Stimulated activated CD8-positive, alpha-beta memory T cell treated with anti-CD3 and anti-CD28 coated beads, Interleukin-4, amount 100 ng/mL, for 48 hours (primary cell): Measurements from ENCODE around the gene ATG7.
"Not testable (repeated sequence)": the region's sequence is repeated elsewhere in the genome, so short reads cannot be mapped to it uniquely, and the experiment has no call there.

ENCODE experiments used
- DNase-seq: peaks from one replicate; pipeline ENCODE4 v3.0.0-alpha.2; 2020

ATG7 gene

DNA sequence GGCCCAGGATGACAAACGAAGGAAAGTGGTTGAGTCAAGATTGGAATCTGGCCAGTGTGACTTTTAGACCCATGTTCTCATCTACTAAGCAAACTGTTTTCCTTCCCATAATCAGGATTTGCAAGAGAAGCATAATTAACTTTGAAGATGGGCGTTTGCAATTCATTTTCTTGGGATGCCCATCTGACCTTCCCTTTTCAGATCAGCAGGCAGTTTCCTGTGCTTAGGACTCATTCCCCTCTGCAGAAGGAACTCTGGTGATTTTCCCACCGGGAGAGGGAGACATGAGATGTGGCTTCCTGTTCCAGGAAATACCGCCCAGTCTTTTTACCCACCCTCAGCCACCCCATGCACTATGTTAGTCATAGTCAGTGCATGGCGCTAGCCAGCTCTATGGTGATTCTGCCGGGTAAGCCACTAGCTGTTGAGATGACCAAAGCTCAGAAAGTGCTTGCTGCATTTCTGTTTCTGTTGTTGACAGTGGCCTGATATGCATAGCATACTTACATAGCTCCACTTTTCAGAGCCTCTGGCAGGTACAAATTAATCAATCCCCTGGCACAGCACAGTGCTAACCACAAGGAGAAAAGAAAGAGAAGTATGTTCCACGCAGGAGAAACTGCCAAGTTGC lies 242.1 kb downstream of the ATG7 start:
- DNase-seq, result no peak

DNA sequence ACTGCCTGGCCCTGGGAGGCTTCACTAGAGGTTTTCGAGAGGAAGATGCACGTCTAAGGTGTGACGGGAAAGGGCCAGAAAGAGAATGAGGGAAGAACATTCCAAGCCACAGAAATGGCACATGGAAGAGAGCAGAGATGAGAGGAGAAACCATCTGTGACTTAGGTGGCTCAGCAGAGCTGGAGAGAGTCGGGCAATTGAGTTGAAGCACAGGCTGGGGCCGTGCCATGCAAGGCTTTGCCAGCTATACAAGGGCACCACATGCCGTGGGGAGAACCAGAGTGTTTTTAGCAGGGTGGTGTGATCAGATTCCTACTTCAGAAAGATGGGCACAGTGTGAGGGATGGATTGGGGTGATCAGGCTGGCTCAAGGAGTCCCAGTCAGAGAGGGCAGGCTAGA lies 245.4 kb downstream of the ATG7 start:
- DNase-seq, result no peak

DNA sequence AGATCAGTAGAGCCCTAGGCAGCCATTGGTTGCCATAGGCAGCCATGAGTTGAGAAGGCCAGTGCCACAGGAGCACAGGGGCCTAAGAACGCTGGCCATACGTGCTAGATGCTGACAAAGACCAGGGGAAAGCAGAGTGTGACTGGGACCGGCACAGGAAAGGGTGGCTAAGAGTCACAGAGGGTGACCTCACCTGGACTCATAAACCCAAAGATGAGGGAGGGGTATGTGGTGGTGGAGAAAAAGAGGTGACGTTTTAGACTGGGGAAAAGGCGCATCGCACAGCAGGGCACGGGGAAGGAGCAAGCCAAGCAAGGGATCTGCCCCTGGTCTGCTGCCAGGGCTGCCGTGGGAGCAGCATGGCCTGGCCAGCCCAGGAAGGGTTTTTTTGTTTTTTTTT lies 249.0 kb downstream of the ATG7 start:
- DNase-seq, result no peak

DNA sequence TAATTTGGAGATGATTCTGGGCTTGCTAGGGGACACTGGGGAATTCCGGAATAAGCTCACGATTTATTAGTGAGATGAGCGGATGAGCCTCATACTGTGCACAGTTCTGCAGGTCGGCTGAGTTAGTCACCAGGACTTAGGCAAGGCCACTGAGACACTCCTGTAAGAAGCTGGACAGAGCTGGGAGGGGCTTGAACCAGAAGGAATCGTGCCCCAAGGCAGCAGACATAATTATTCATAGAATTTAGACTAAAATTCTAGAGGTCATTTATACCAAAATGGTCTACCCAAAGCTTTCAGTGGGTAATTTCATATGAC lies 250.2 kb downstream of the ATG7 start:
- DNase-seq, result no peak

DNA sequence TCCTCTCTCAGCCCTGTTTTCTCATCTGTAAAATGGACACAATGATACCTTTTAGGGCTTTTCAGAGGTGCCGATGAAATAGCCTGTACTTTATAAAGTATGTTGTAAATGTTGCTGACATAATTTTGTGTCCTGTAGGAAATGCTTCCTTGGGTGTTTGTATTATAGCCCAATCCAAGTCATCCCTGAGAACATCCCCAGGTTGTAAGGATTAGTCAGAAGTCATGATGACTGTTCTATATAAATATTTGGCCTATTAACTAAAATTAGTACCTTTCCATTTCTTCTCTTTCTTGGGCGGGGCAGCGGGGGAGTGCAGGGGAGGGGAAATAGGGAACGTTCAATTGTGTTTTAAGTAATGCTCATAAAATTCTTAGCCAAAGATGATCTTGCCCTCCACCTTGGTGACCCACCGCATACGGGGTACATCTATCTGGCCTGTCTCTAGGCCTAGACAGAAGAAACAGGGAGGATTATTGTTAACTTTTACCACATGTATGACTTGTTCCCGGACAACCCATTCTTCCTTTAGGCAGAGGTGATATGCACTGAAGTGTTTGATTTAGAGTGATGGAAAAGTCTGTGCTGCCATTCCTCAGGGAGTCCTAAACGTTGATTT lies 250.9 kb downstream of the ATG7 start:
- DNase-seq, result no peak

DNA sequence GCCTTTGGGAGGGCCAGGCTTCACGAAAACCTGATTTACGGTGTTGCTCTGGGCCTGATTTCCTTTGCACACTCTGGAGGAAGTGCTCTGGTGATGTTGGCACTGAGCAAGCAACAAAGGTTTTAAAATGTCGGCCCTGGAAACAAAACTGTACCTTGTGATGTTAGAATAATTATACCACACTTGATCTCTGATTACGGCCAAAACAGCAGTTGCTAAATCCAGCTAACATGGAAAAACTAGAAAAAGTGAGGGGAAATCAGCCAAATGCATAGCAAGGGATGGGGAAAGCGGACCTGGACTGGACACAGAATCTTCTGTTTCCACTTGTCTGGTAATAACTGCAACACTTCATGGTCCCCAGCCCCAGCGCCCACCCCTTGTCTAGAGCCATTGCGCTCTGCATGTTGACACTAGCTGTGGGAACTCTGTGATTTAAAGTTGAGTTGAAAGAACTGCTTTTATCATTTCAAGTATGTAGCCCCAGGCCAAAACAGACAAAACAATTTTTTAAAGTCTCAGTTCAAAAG lies 251.4 kb downstream of the ATG7 start:
- no peak for DNase-seq

DNA sequence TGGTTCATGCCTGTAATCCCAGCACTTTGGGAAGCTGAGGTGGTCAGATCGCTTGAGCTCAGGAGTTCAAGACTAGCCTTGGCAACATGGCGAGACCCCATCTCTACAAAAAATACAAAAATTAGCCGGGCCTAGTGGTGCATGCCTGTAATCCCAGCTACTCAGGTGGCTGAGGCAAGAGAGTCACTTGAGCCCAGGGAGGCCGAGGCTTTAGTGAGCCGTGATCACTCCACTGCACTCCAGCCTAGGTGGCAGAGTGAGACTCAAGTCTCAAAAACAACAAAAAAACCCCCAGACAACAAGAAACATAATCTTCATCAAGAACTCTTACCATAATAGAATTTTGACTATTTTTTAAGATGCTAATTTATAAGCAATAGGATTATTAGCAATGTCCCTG lies 253.9 kb downstream of the ATG7 start:
- not testable (repeated sequence) for DNase-seq

DNA sequence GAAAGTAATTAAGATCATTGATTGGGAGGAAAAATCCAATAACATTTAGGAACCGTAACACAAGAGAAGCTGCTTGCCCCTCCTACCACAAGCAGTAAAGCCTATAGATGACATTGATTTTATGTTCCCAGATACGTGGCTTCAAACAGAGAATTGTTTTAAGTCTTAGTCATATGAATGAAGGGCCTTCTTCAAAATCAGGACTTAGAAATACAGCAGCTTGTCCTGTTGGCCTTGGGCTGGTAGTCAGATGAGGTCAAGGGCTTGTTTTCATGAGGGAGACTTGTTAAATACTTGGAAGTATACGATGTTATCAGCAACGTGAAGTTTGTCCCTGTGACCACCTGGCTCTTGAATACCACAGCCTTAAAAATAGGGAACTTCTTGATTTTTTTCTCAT lies 257.1 kb downstream of the ATG7 start:
- no peak for DNase-seq

DNA sequence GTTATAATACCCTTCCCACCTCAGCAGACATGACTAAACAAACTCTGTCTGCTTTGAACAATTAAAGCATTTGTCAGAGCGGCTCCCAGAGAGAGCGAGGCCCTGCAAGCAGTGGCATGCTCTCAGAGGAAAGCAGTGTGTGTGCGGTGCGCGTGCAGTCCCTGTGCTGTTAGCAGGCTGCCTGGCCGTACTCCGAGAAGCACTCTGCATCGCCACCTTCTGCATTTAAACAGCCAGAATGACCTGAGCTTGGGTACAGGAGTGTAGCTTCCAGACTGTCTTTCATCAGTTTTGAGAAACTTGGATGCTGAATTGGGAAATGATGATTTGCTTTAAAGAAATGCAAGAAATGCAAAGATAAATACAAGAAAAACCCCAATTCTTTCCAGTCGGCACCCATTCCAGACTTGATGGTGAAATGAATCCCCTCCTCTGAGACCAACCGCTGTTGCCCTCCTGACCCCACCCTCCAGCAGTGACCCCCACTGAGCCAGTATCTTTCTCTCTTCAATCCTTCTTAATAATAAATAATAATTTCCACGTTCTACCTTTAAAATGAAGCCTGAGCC lies 258.0 kb downstream of the ATG7 start:
- DNase-seq, result no peak

DNA sequence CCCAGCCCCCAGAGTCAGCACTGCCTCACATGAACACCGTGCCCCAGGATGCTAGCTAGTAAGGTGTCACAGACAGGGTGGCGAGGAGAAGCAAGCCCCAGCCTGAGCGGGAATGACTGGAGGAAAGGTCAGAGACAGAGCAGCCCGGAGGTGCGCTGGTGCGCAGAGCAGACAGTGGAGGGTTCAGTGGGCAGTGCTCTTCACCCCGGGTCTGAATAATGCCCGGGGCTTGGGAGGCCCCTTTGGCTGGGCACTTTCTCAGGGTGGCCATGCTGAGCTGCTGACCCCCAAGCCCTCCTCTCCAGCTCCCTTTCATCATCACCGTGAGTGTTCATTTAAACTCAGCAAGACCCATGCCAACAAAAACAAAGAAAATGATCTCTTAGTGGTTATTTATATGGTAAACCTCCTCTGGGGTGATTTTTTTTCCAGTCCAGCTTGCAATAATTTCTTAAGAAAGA lies 260.8 kb downstream of the ATG7 start:
- DNase-seq, result no peak

DNA sequence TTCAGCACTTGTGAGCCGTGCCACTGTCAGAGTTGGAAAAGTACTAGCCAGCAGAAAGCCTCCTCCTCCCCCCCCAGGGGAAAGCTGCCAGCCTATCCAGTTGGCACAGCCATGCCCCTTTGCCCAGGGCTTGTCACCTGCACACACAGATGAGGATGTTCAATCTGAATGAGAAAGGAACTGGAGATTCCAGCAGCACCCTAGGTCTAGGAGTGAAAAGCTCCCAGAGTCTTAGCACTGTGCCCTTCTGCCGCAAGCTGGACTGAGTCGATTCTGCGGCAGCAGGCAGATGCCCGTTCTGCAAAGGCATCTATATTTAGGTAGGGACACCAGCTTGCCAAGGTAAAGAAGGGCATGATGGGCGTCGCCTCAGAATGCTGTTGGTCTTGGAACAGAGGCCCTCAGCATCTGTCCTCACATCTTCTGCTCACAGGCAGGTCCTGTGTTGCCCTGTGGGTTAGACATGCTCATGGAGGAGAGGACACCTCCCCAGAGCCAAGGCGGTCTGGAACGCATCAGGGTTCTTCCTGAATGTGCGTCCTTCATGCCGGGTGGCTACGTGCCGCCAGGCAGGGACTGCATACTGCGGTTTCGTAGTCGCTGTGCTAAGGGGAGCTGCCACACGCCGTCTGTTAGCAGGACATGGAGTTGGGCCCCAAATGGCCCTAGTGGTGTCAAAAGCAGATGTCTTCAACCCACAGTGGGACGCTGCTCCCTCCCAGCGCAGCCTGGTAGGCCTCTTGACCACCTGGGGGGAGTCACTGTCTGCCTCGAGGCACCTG lies 262.0 kb downstream of the ATG7 start:
- no peak for DNase-seq

DNA sequence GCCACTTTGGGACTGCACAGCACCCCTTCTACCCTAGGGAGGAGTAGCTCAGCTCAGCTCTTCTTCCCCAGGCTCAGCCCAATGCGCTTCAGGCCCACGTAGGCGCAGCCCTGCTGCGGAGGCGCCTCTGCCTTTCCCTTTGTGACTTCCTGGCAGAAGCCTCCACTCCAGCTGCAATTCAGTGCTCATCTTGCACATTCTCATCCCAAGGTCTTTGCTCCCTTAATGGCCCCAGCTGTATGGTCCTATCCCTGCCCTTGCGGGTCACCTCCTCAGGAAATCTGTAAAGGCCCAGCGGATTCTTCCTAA lies 262.6 kb downstream of the ATG7 start:
- DNase-seq, result no peak

DNA sequence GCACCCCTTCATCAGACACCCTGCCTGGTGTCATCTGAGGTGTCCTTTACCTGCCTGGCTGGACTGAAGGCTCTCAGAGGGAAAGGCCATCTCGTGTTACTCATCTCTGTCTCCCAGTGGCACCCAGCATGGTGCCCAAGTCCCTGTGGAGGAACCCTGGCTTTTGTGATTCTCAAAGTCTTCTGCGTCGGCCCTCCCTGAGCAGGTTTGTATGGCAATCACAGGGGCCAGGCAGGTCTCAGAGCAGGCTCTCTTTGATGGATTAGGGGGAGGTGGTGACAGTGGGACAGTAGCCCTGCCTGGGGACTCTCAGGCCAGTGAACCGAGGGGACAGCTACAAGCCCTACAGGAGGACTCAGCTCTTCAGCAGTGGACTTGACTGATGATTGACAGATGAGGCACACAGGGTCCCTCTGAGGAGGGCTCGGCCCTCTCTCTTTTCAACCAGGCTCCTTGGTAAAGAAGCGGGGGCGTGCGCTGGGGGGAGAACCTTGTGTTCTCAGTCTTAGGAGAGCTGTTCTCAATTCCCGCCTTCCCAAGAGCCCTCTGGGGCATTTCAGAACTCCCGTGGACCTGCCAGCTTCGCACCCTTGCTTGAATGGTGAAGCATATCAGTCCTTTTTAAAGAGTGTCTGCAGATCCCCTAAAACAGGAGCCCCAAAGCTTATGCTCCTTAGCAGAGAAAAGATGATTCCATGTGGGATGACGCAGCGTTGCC lies 263.2 kb downstream of the ATG7 start:
- DNase-seq, result no peak

DNA sequence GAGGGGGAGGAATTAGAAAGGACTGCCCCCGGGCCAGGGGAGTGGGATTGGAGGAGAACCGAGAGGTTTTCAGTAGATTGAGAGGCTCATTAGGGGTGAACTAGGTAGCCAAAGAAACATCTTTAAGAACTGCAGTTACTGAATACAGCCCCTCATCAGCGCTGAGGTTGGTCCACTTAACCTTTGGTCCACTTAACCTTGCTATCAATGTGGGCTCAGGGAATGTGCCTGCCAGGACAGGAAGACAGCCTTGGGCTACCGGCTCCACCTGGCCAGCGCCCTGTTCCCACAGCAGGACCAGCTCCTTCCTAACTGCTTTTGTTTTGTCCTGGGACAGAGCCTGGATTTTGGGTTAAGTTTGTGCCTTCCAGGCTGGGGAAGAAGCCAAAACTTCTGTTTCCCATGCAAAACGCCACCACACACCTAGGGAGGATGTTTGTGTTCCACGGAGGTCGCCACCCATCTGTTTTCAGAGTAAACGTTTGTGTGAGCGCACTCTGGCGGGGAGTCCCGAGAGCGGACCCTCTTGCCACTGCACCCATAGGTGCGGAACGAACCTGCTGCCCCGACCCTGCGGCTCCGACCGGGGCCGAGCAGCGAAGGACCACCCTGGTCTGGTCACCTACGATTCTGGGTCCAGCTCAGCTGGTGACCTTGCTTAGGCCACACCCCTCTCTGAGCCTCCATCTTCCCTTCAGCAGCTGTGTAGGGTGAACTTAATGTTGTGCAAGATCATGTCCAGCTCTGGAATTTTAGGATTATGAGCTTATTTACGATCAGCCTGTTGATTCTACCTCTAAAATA lies 264.1 kb downstream of the ATG7 start:
- no peak for DNase-seq

DNA sequence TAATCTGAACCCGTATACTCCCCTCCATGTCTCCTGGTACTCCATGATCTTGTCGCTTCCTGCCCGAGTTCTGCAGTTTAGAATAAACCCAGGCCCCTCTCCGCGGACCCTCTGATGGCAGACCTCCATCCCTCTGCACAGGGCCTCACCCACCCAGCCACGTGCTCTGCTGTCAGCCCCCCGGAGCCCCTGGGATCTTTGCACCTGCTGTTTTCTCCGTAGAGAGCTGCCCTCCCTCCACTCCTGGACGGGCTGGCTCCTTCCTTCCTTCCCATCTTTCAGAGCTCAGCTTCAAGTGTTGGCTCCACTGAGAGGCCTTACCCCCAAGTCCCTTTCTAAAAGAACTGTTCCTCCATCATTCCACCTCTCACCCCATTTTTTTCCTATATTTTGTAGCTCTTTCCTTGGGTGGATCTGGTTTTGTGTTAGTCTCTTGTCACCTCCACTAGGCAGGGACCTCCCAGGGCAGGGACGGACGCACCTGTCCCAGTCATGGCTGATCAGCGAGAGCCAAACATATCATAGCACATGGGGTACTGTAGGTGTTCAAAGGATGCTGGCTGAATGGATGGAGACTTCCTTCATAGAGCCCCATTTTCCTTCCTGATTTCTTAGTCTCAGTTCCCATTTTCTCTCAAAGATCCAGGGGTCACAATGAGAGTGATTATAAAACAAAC lies 264.9 kb downstream of the ATG7 start:
- no peak for DNase-seq

DNA sequence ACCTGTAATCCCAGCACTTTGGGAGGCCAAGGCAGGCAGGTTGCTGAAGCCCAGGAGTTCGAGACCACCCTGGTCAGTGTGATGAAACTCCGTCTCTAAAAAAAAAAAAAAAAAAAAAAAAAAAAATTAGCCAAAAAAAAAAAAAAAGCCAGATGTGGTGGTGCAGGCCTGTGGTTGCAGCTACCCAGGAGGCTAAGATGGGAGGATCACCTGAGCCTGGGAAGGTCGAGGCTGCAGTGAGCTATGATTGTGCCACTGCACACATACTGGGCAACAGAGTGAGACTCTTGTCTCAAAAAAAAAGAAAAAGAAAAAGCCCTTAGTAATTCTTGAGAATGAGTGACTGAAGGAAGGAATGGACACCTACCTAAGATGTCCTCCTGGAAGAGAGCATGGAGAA lies 266.4 kb downstream of the ATG7 start:
- DNase-seq, result no peak

DNA sequence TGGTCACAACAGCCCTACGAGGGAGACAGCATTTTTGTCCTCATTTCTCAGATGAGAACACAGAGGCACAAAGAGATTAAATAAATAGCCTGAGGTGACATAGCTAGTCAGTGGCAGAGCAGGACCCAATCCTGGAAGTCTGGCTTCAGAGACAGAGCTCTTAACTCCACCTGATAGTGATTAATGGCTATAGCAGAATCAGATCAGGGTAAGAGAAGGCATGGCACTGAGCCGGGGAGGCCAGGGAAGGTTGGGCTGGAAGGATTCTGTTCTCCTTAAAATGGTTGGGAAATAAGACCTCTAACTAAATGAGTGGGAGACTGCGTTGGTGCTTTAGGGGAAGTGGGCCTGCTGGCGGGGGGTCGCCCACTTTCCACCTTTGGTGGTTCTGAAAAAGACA lies 267.0 kb downstream of the ATG7 start:
- no peak for DNase-seq

DNA sequence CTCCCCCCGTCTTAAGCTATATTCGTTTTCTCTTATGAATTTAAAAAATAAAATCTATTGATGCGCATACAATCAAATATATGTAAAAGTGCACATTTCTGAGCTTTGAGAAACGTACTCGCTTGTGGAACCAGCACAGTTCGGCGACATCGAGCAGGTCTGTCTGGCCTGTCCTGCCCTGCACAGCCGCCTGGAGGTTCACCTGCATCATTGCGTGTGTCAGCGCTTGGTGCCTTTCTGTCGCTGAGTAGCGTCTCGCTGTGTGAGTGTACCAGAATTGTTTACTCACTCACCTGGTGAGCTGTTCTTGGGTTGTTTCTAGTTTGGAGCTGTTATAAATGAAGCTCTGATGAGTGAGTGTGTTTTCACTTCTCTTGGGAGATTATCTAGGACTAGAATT lies 267.5 kb downstream of the ATG7 start:
- no peak for DNase-seq

DNA sequence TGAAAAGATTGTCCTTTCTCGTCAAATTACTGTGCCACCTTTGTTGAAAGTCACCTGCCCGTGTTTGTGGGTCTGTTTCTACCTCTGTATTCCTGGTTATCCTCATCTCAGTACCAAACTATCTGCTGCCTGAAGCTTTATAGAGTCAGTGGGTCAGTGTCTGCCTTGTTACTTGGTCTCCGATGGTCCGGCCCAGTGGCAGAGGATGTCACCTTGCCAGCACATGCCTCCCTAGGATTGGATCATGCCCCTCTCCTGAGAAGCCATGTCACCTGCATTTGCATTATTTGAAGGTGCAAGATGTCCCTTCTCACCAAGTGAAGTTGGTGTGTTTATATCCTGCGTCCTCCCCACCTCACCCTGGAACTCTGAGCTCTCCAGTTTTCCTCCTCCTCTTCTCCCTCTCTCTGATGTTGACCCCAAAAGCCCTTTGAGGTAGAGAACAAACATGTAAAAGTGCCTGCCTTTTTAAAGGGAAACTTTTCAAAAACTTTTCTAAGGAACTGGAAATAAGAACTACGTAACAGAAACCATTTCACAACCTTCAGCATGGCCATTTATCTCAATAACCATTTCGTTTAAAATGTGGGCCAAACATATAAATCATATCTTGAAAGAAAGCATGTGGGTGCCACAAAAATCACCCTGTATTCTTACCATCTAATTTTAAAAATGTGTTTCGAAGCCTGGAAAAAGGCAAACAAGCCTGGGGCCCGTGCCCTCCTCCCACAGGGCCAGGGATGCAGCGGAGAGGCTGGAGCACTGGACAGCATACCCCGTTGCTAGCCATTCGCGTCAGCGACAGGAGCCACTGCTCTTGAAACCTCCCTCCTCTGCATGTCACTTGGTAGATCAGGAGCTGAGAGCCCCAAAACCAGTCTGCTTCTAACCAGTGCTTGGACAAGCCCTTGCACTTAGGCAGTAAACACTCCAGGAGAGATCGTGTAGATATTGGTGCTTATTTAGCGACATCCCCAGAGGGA lies 269.4 kb downstream of the ATG7 start:
- DNase-seq, result no peak

DNA sequence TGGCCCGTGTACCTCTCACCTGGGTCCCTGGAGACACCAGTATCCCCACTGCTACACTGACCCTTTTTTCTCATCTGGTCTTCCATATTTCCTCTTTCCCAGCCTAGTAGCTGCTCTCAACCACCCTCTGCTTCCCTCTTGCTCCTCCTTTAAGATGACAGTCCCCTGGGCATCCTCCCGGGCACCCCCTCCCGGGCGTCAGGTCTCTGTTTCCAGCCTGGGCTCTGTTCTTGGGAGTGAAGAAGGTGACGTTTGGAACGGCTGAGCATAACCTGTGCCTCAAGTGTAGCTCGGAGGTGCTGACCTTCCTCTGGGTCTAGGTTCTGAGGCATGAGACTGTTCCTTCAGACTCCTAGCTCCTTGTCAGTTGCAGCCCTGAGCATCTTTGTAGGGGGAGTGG lies 270.4 kb downstream of the ATG7 start:
- DNase-seq, result no peak
